K562 (cell line): Measurements from ENCODE around the gene POLR1H. TPM values are rescaled to one million over a fixed set of nuclear protein-coding genes. Genes with fewer than 3 reads are reported as not detected.
A peak's percentile ranks its signal among the peaks of the same experiment; 100 is the strongest.

Source experiments
- ATAC-seq: fragments of 200-7000 bp; cut with Tn5 transposase; 3 replicates; pipeline ENCODE4 v1.9.1; 2020; ENCODE audit warnings: moderate library complexity
- BruUV-seq: library from RNA; stranded (reverse); fragments of 400-500 nt; replicated peaks from 2 replicates; lab custom pipeline; 2021; lab: Mats Ljungman, UMichigan
- CTCF ChIA-PET: fragments of 300-600 bp; formaldehyde crosslinking; extraction: SDS; loops from one replicate; lab custom pipeline; 2021; ENCODE audit warnings: low intra/inter-chr PET ratio; lab: Yijun Ruan, JAX
- POLR2A ChIA-PET: fragments of 300-600, 350-650 bp; sonication (Branson Sonifier 250); formaldehyde crosslinking; extraction: SDS; loops from one replicate; lab custom pipeline; 2021; ENCODE audit warnings: antibody characterized with exemption, inconsistent platforms; lab: Yijun Ruan, JAX
- DNase-seq, 4 experiments: peaks; one replicate each; pipeline versions ENCODE4 v3.0.0 to v3.0.0-alpha.2; 2011 to 2018; ENCODE audit warnings: low spot score in 3 of 4, mixed read lengths in 3 of 4; ENCODE audit errors: extremely low read depth in 1 of 4
- FAIRE-seq: peaks from 2 replicates; lab custom pipeline; 2011; peaks lifted over from hg19 to GRCh38; lab: Jason Lieb, UNC
- H2AFZ ChIP-seq: 2 replicates; pipeline ENCODE4 v1.6.0; 2011; ENCODE audit warnings: low read depth, low read length, control low read depth, inconsistent platforms
- H3K27ac ChIP-seq: fragments of 200-600 bp; 3 replicates; pipeline ENCODE4 v1.8.0; 2011; ENCODE audit warnings: low read depth, mild to moderate bottlenecking, control low read depth, inconsistent platforms, low read length, moderate library complexity, mixed read lengths; ENCODE audit errors: extremely low read depth
- H3K27me3 ChIP-seq, 2 experiments: fragments of 300-600 bp in 1 of 2; 2 replicates in 1 of 2; 3 replicates in 1 of 2; pipeline versions ENCODE4 v1.6.0 to v1.8.0; 2011; ENCODE audit warnings: inconsistent platforms in 2 of 2, low read length in 2 of 2, mild to moderate bottlenecking in 1 of 2, mixed read lengths in 1 of 2, moderate library complexity in 1 of 2; ENCODE audit not compliant: control insufficient read depth in 2 of 2, insufficient read depth in 2 of 2
- H3K36me3 ChIP-seq: fragments of 300-600 bp; 3 replicates; pipeline ENCODE4 v1.8.0; 2011; ENCODE audit warnings: mild to moderate bottlenecking, low read length, inconsistent platforms; ENCODE audit not compliant: control insufficient read depth, insufficient read depth
- H3K4me1 ChIP-seq, 2 experiments: fragments of 200-600 bp in 1 of 2; replicated peaks in 1 of 2; 2 replicates in 1 of 2; 3 replicates in 1 of 2; pipeline versions ENCODE4 v1.5.1 to v1.8.0; 2011; ENCODE audit warnings: inconsistent platforms in 2 of 2, low read length in 2 of 2, mild to moderate bottlenecking in 1 of 2, mixed read lengths in 1 of 2, moderate library complexity in 1 of 2; ENCODE audit not compliant: control insufficient read depth in 2 of 2, insufficient read depth in 2 of 2
- H3K4me2 ChIP-seq: 2 replicates; pipeline ENCODE4 v1.6.1; 2011; ENCODE audit warnings: low read length, control low read depth, inconsistent platforms, mixed read lengths; ENCODE audit not compliant: insufficient read depth
- H3K4me3 ChIP-seq: fragments of 200-600 bp; sonication (generic), shearing (Covaris generic); 2 replicates; pipeline ENCODE4 v1.5.1; 2016; ENCODE audit warnings: control low read depth, inconsistent platforms
- H3K79me2 ChIP-seq: fragments of 200-600 bp; 3 replicates; pipeline ENCODE4 v1.8.0; 2011; ENCODE audit warnings: low read length, inconsistent platforms; ENCODE audit not compliant: control insufficient read depth, insufficient read depth
- H3K9ac ChIP-seq, 2 experiments: 2 replicates each; pipeline versions ENCODE4 v1.6.0 to v1.6.1; 2011; ENCODE audit warnings: low read depth in 2 of 2, low read length in 2 of 2, control low read depth in 1 of 2, inconsistent platforms in 1 of 2, mild to moderate bottlenecking in 1 of 2, mixed read lengths in 1 of 2; ENCODE audit not compliant: insufficient read depth in 1 of 2
- H3K9me1 ChIP-seq: one replicate; pipeline ENCODE4 v1.6.0; 2011; ENCODE audit warnings: inconsistent platforms, mild to moderate bottlenecking, low read length, moderate library complexity; ENCODE audit not compliant: control insufficient read depth, insufficient read depth
- H3K9me3 ChIP-seq: replicated peaks from 2 replicates; pipeline ENCODE4 v1.5.1; 2011; ENCODE audit warnings: low read depth, low read length, inconsistent platforms; ENCODE audit not compliant: control insufficient read depth, insufficient read depth
- H4K20me1 ChIP-seq: replicated peaks from 2 replicates; pipeline ENCODE4 v1.6.1; 2011; ENCODE audit warnings: low read length, inconsistent platforms, mixed read lengths; ENCODE audit not compliant: control insufficient read depth, insufficient read depth
- JUN ChIP-seq, 2 experiments: sonication (generic) in 1 of 2; formaldehyde crosslinking in 1 of 2; IDR thresholded peaks; 2 replicates each; pipeline versions ENCODE4 v1.6.1 to v1.8.0; 2012 to 2022; ENCODE audit warnings: borderline replicate concordance in 2 of 2, mild to moderate bottlenecking in 2 of 2, improper control_type of control experiment in 1 of 2, low read depth in 1 of 2, low read length in 1 of 2, missing genetic modification reagents in 1 of 2
- KDM5B ChIP-seq: fragments of 200-600 bp; sonication (generic); IDR thresholded peaks from 2 replicates; pipeline ENCODE4 v1.6.1; 2012; ENCODE audit warnings: low read depth, mild to moderate bottlenecking, moderate library complexity, low read length, control low read depth, inconsistent platforms; ENCODE audit not compliant: insufficient replicate concordance
- MCM3 ChIP-seq: fragments of 450-650 bp; IDR thresholded peaks from 2 replicates; pipeline ENCODE4 v1.6.1; 2016
- MTA2 ChIP-seq: fragments of 450-650 bp; IDR thresholded peaks from 2 replicates; pipeline ENCODE4 v1.6.1; 2016; ENCODE audit warnings: low read depth
- NFRKB ChIP-seq: fragments of 450-650 bp; IDR thresholded peaks from 2 replicates; pipeline ENCODE4 v1.6.1; 2016; ENCODE audit warnings: low read depth
- POU5F1 ChIP-seq: fragments of 150-350 bp; IDR thresholded peaks from 2 replicates; pipeline ENCODE4 v1.6.1; 2014; ENCODE audit warnings: borderline replicate concordance, low read length, low read depth, mild to moderate bottlenecking; ENCODE audit not compliant: partially characterized antibody
- PRDM10 ChIP-seq: fragments of 450-650 bp; IDR thresholded peaks from 2 replicates; pipeline ENCODE4 v1.6.1; 2018; ENCODE audit not compliant: partially characterized antibody
- XRCC3 ChIP-seq: fragments of 450-650 bp; IDR thresholded peaks from 2 replicates; pipeline ENCODE4 v1.6.1; 2017; ENCODE audit warnings: mild to moderate bottlenecking, moderate library complexity
- ZNF121 ChIP-seq: sonication (generic); formaldehyde crosslinking; conservative IDR thresholded peaks from 2 replicates; pipeline ENCODE4 v1.8.0; 2022; ENCODE audit warnings: missing genetic modification reagents
- WGBS: fragments of 100-300 bp; shearing (Covaris generic); methylation state at CpG from one replicate; pipeline ENCODE4 v1.1.6; 2016; ENCODE audit warnings: low coverage, mixed read lengths; ENCODE audit not compliant: insufficient coverage; ENCODE audit errors: missing lambda C conversion rate; 5-methylcytosine and 5-hydroxymethylcytosine counted together
- in situ Hi-C: fragments of 300-500 bp; cut with MboI; formaldehyde crosslinking; loops from 4 replicates; pipeline ENCODE4 v1.15.0; 2018; ENCODE audit warnings: inconsistent platforms, mixed read lengths
- intact Hi-C: fragments of 100-400 bp; cut with micrococcal nuclease; formaldehyde crosslinking; loops from 2 replicates; pipeline ENCODE4 v1.14.2; 2022
- polyA plus RNA-seq, 8 experiments: library from polyadenylated mRNA; depleted of rRNA in 4 of 8; stranded (reverse) in 5 of 8; unstranded in 3 of 8; fragments of >200 nt; fragmentation: Nextera tagmentation in 2 of 8; fragmentation: Illumina TruSeq in 1 of 8; extraction: Ambion mirVana in 2 of 8; extraction: Trizol in 1 of 8; gene quantifications; 2 replicates each; pipeline versions ENCODE4 v1.2.1 to v1.2.3, GENCODE V29; 2011 to 2014; ENCODE audit warnings: inconsistent platforms in 1 of 8, missing spikeins in 1 of 8
- total RNA-seq, 7 experiments: library from RNA; depleted of rRNA in 6 of 7; stranded (reverse); fragments of >200 nt in 6 of 7; fragmentation: Illumina TruSeq in 2 of 7; extraction: Trizol in 2 of 7; gene quantifications; 2 replicates each; pipeline versions ENCODE4 v1.2.1 to v1.2.3, GENCODE V29; 2011 to 2021; ENCODE audit warnings: low replicate concordance in 1 of 7
- TF ChIP-seq, protein P1 (sequence below): fragments of 450-650 bp; IDR thresholded peaks from 2 replicates; pipeline ENCODE4 v1.6.1; 2017; ENCODE audit warnings: antibody characterized with exemption, mild to moderate bottlenecking

Gene POLR1H
- total and polyA plus RNA-seq, 9 of the 15 experiments (the other 6 are each of a cell fraction or from before 2014, with no cell fraction given), result 92.2 to 333 (median 143) TPM

GRCh38 chr6:30111266-30111856 lies 50.3 kb downstream of the POLR1H start:
- FAIRE-seq (no peak), DNase-seq (no peak), ATAC-seq (no peak; the same call in 2 of the 3 replicates)
- H2AFZ ChIP-seq, result no peak overlapping the region
- ChIA-PET POLR2A (interaction anchor here (0.9 to 1.2 kb wide), 3 partner anchors 9 to 16 kb away, joined by 3 read pairs; no protein-coding TSS in a partner anchor), CTCF (no interaction called here)
- WGBS, result 10% methylated on average over 27 of the region's 27 CpGs
- in situ Hi-C loops, result no loop called here
- TF ChIP-seq NFRKB, result no peak
- TF ChIP-seq POU5F1, result no peak
- TF ChIP-seq KDM5B, result no peak
- peak; percentile 76 for TF ChIP-seq PRDM10
- no peak for TF ChIP-seq XRCC3
- TF ChIP-seq, protein P1, sequence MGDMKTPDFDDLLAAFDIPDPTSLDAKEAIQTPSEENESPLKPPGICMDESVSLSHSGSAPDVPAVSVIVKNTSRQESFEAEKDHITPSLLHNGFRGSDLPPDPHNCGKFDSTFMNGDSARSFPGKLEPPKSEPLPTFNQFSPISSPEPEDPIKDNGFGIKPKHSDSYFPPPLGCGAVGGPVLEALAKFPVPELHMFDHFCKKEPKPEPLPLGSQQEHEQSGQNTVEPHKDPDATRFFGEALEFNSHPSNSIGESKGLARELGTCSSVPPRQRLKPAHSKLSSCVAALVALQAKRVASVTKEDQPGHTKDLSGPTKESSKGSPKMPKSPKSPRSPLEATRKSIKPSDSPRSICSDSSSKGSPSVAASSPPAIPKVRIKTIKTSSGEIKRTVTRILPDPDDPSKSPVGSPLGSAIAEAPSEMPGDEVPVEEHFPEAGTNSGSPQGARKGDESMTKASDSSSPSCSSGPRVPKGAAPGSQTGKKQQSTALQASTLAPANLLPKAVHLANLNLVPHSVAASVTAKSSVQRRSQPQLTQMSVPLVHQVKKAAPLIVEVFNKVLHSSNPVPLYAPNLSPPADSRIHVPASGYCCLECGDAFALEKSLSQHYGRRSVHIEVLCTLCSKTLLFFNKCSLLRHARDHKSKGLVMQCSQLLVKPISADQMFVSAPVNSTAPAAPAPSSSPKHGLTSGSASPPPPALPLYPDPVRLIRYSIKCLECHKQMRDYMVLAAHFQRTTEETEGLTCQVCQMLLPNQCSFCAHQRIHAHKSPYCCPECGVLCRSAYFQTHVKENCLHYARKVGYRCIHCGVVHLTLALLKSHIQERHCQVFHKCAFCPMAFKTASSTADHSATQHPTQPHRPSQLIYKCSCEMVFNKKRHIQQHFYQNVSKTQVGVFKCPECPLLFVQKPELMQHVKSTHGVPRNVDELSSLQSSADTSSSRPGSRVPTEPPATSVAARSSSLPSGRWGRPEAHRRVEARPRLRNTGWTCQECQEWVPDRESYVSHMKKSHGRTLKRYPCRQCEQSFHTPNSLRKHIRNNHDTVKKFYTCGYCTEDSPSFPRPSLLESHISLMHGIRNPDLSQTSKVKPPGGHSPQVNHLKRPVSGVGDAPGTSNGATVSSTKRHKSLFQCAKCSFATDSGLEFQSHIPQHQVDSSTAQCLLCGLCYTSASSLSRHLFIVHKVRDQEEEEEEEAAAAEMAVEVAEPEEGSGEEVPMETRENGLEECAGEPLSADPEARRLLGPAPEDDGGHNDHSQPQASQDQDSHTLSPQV, result no peak
- TF ChIP-seq MTA2, result no peak
- 0 out of 2 replicates have a peak, but pooled peaks have one; percentile 9 for TF ChIP-seq MCM3
- 0 out of 2 replicates have a peak, but pooled peaks have one; percentile 8 for TF ChIP-seq ZNF121 (CRISPR knock-in tag)
- TF ChIP-seq JUN (IDR thresholded peaks at IDR 0.05; ENCODE audit: borderline replicate concordance, low read depth, low read length), result no peak
- TF ChIP-seq JUN (CRISPR knock-in tag; IDR thresholded peaks at IDR 0.05; ENCODE audit: borderline replicate concordance), result 0 out of 2 replicates have a peak, but pooled peaks have one; percentile 35
- TF ChIP-seq, all 486 proteins: peak for 4
- BruUV-seq, result no TSS peak
- Histone ChIP-seq H3K9me3 (no peaks in the 10 kb centered on the region), H3K27ac (no peak overlapping the region), H4K20me1 (no peaks in the 10 kb centered on the region), H3K4me1 (peaks cover 0 to 3% of the 10 kb centered on the region in 2 experiments; a peak in 1 of 5 replicates), H3K27me3 (peaks cover 34 to 39% of the 10 kb centered on the region in 2 experiments), H3K9ac (no peak overlapping the region), H3K9me1 (no peaks in the 10 kb centered on the region), H3K4me3 (no peak overlapping the region), H3K36me3 (no peaks in the 10 kb centered on the region), H3K4me2 (no peak overlapping the region), H3K79me2 (no peaks in the 10 kb centered on the region)
- intact Hi-C loops, result no loop called here
